Kidney epithelial cell (primary cell): ENCODE data around the gene VPS13D. TPM values are rescaled to one million over a fixed set of nuclear protein-coding genes. Genes with fewer than 3 reads are reported as not detected.
A peak's percentile ranks its signal among the peaks of the same experiment; 100 is the strongest.

ENCODE experiments used
- DNase-seq: peaks from one replicate; pipeline ENCODE4 v3.0.0-alpha.2; 2010; ENCODE audit warnings: low read depth
- H3K27me3 ChIP-seq: 2 replicates; pipeline ENCODE4 v1.6.0; 2011; ENCODE audit warnings: low read length; ENCODE audit not compliant: control insufficient read depth, insufficient read depth
- H3K36me3 ChIP-seq: 2 replicates; pipeline ENCODE4 v1.5.1; 2011; ENCODE audit warnings: low read length; ENCODE audit not compliant: control insufficient read depth, insufficient read depth
- H3K4me3 ChIP-seq: 2 replicates; pipeline ENCODE4 v1.5.1; 2011; ENCODE audit warnings: low read depth, mild to moderate bottlenecking, control low read depth, low read length
- CTCF ChIP-seq: IDR thresholded peaks from 2 replicates; pipeline ENCODE4 v1.5.1; 2011; ENCODE audit warnings: mild to moderate bottlenecking, moderate library complexity, low read length, control low read depth, inconsistent platforms; ENCODE audit not compliant: insufficient read depth, poor library complexity, severe bottlenecking
- total RNA-seq: library from RNA; depleted of rRNA; stranded (reverse); fragments of >200 nt; gene quantifications from 2 replicates; pipeline ENCODE4 v1.2.3, GENCODE V29; 2015

The VPS13D gene
- total RNA-seq, 1 donor from 2014 or later = 22.2 TPM

GRCh38 chr1:12415038-12415466, 185.2 kb downstream of the VPS13D start:
- H3K36me3 ChIP-seq = peaks cover 2% of the 10 kb centered on the region
- no peak overlapping the region for H3K4me3 ChIP-seq
- DNase-seq = peak; percentile 29
- TF ChIP-seq CTCF = no peak
- no peaks in the 10 kb centered on the region for H3K27me3 ChIP-seq

GRCh38 chr1:12416101-12416500, 186.3 kb downstream of the VPS13D start:
- peaks cover 2% of the 10 kb centered on the region for H3K36me3 ChIP-seq

GRCh38 chr1:12416744-12417143, 186.9 kb downstream of the VPS13D start:
- no peak overlapping the region for H3K4me3 ChIP-seq
- TF ChIP-seq CTCF = no peak
- H3K36me3 ChIP-seq = peaks cover 2% of the 10 kb centered on the region
- no peaks in the 10 kb centered on the region for H3K27me3 ChIP-seq
- no peak for DNase-seq

More at GRCh38 chr1:12416101-12416500, 186.3 kb downstream of the VPS13D start:
- Histone ChIP-seq H3K27me3 (no peaks in the 10 kb centered on the region), H3K4me3 (no peak overlapping the region)
- no peak for TF ChIP-seq CTCF
- no peak for DNase-seq

- no peak for DNase-seq
- Histone ChIP-seq H3K36me3 (peaks cover 2% of the 10 kb centered on the region), H3K4me3 (no peak overlapping the region), H3K27me3 (no peaks in the 10 kb centered on the region)
- TF ChIP-seq CTCF = no peak
Observed at GRCh38 chr1:12417389-12417788, 187.6 kb downstream of the VPS13D start.

- no peak for DNase-seq
- no peaks in the 10 kb centered on the region for H3K27me3 ChIP-seq
- no peak for TF ChIP-seq CTCF
- peaks cover 2% of the 10 kb centered on the region for H3K36me3 ChIP-seq
- no peak overlapping the region for H3K4me3 ChIP-seq
Observed at GRCh38 chr1:12420171-12420570, 190.3 kb downstream of the VPS13D start.

- H3K36me3 ChIP-seq = no peaks in the 10 kb centered on the region
- no peak for DNase-seq
- TF ChIP-seq CTCF = no peak
Observed at GRCh38 chr1:12422488-12422887, 192.7 kb downstream of the VPS13D start.

More at GRCh38 chr1:12422488-12422887, 192.7 kb downstream of the VPS13D start:
- H3K4me3 ChIP-seq = no peak overlapping the region
- no peaks in the 10 kb centered on the region for H3K27me3 ChIP-seq
